Right forelimb (tissue), 1 donor: Measurements from ENCODE around the gene CYBA.

ENCODE experiments used
- DNase-seq: peaks from one replicate; pipeline ENCODE4 v3.0.0-alpha.2; 2018

The CYBA gene

GRCh38 chr16:88642881-88643643, 7.8 kb downstream of the CYBA start:
- no peak for DNase-seq

GRCh38 chr16:88640498-88641247, 10.2 kb downstream of the CYBA start:
- DNase-seq: no peak

GRCh38 chr16:88640039-88640495, 10.8 kb downstream of the CYBA start:
- no peak for DNase-seq

- no peak for DNase-seq
Measured at GRCh38 chr16:88639231-88640038, 11.4 kb downstream of the CYBA start.

- no peak for DNase-seq
Measured at GRCh38 chr16:88638323-88639230, 12.3 kb downstream of the CYBA start, which contains the start of gene IL17C. TSS of gene IL17C (plus strand) at chr16:88638572. CDS start at chr16:88638642, 70 bp downstream.

GRCh38 chr16:88636488-88637265, 14.2 kb downstream of the CYBA start:
- no peak for DNase-seq

- DNase-seq: no peak
Measured at GRCh38 chr16:88635671-88636319, 15.1 kb downstream of the CYBA start.

GRCh38 chr16:88634994-88635670, 15.7 kb downstream of the CYBA start:
- DNase-seq: no peak

GRCh38 chr16:88634141-88634993, 16.5 kb downstream of the CYBA start:
- DNase-seq: peak; percentile 61

- DNase-seq: no peak
Measured at GRCh38 chr16:88633684-88634140, 17.1 kb downstream of the CYBA start.

GRCh38 chr16:88632587-88632930, 18.3 kb downstream of the CYBA start:
- DNase-seq: no peak

GRCh38 chr16:88631920-88632586, 18.8 kb downstream of the CYBA start:
- DNase-seq: no peak

- DNase-seq: no peak
Measured at GRCh38 chr16:88631384-88631783, 19.5 kb downstream of the CYBA start.

- DNase-seq: no peak
Measured at GRCh38 chr16:88630941-88631340, 19.9 kb downstream of the CYBA start.

- no peak for DNase-seq
Measured at GRCh38 chr16:88630433-88630832, 20.4 kb downstream of the CYBA start.

GRCh38 chr16:88629835-88630234, 21.0 kb downstream of the CYBA start:
- DNase-seq: no peak

- no peak for DNase-seq
Measured at GRCh38 chr16:88628512-88628974, 22.3 kb downstream of the CYBA start.
